Thymus (tissue), 11 donors: ENCODE results near the gene DNAJB13. TPM values are rescaled to one million over a fixed set of nuclear protein-coding genes. Genes with fewer than 3 reads are reported as not detected.

Source experiments
- DNase-seq, 9 donors: peaks; one replicate each; pipeline ENCODE4 v3.0.0-alpha.2; 2013; ENCODE audit warnings: low spot score in 9 of 9, low read depth in 6 of 9, missing footprints in 1 of 9
- H3K27ac ChIP-seq, 2 donors: one replicate each; pipeline ENCODE4 v1.5.1; 2013; ENCODE audit warnings: control low read depth in 1 of 2, low read depth in 1 of 2, low read length in 1 of 2, mild to moderate bottlenecking in 1 of 2, moderate library complexity in 1 of 2
- H3K27me3 ChIP-seq, 2 donors: one replicate each; pipeline ENCODE4 v1.5.1; 2013; ENCODE audit warnings: low read length in 1 of 2; ENCODE audit not compliant: control insufficient read depth in 2 of 2, insufficient read depth in 1 of 2
- H3K36me3 ChIP-seq, 2 donors: one replicate each; pipeline ENCODE4 v1.5.1; 2013; ENCODE audit warnings: low read length in 1 of 2, mild to moderate bottlenecking in 1 of 2, moderate library complexity in 1 of 2; ENCODE audit not compliant: control insufficient read depth in 2 of 2, insufficient read depth in 2 of 2
- H3K4me1 ChIP-seq, 2 donors: one replicate each; pipeline ENCODE4 v1.5.1; 2013; ENCODE audit warnings: low read length in 2 of 2; ENCODE audit not compliant: control insufficient read depth in 2 of 2, insufficient read depth in 2 of 2
- H3K4me3 ChIP-seq, 2 donors: one replicate each; pipeline ENCODE4 v1.5.1; 2013; ENCODE audit warnings: low read length in 2 of 2, control low read depth in 1 of 2, mild to moderate bottlenecking in 1 of 2
- H3K9me3 ChIP-seq, 2 donors: one replicate each; pipeline ENCODE4 v1.5.1; 2013; ENCODE audit warnings: low read length in 1 of 2, mild to moderate bottlenecking in 1 of 2; ENCODE audit not compliant: control insufficient read depth in 2 of 2, insufficient read depth in 1 of 2
- WGBS: extraction: QIAGEN DNeasy Blood & Tissue Kit; methylation state at CpG from one replicate; pipeline ENCODE4 v1.1.7; 2013; 5-methylcytosine and 5-hydroxymethylcytosine counted together
- polyA plus RNA-seq: library from polyadenylated mRNA; stranded (reverse); fragments of 200-250 nt; gene quantifications from one replicate; pipeline ENCODE4 v1.2.3, GENCODE V29; 2013
- total RNA-seq: library from RNA; stranded (reverse); fragments of 120-200 nt; gene quantifications from one replicate; pipeline ENCODE4 v1.2.4, GENCODE V29; 2013
- donor health status: healthy.

Gene DNAJB13
- total and polyA plus RNA-seq, 2 donors, result 0.24 to 0.30 TPM

- Histone ChIP-seq H3K27ac (no peak overlapping the region), H3K4me1 (no peaks in the 10 kb centered on the region), H3K9me3 (peaks cover 0 to 3% of the 10 kb centered on the region in 2 donors), H3K27me3 (no peaks in the 10 kb centered on the region), H3K36me3 (no peaks in the 10 kb centered on the region), H3K4me3 (no peak overlapping the region)
- 95% methylated on average over 4 of the region's 4 CpGs for WGBS
- DNase-seq, result no peak
These were observed 5.4 kb upstream of the DNAJB13 start for GRCh38 chr11:73945396-73945795.

GRCh38 chr11:73946798-73947458 lies 3.9 kb upstream of the DNAJB13 start:
- no peak for DNase-seq
- Histone ChIP-seq H3K36me3 (no peaks in the 10 kb centered on the region), H3K27me3 (no peaks in the 10 kb centered on the region), H3K4me1 (no peaks in the 10 kb centered on the region), H3K27ac (no peak overlapping the region), H3K4me3 (no peak overlapping the region), H3K9me3 (no peaks in the 10 kb centered on the region)
- WGBS, result 77% methylated on average over 13 of the region's 13 CpGs

- 67% methylated on average over 4 of the region's 4 CpGs for WGBS
- H3K27ac ChIP-seq, result no peak overlapping the region
- H3K4me3 ChIP-seq, result no peak overlapping the region
- no peaks in the 10 kb centered on the region for H3K4me1 ChIP-seq
- H3K27me3 ChIP-seq, result no peaks in the 10 kb centered on the region
- H3K36me3 ChIP-seq, result no peaks in the 10 kb centered on the region
- H3K9me3 ChIP-seq, result no peaks in the 10 kb centered on the region
- no peak for DNase-seq
These were observed 1.6 kb upstream of the DNAJB13 start for GRCh38 chr11:73949246-73949645.

GRCh38 chr11:73949912-73950311 lies 914 bp upstream of the DNAJB13 start:
- Histone ChIP-seq H3K4me1 (no peaks in the 10 kb centered on the region), H3K27ac (no peak overlapping the region), H3K36me3 (no peaks in the 10 kb centered on the region), H3K9me3 (no peaks in the 10 kb centered on the region), H3K27me3 (no peaks in the 10 kb centered on the region), H3K4me3 (no peak overlapping the region)
- no peak for DNase-seq
- WGBS, result 97% methylated on average over 5 of the region's 5 CpGs

- Histone ChIP-seq H3K27ac (no peak overlapping the region), H3K4me3 (no peak overlapping the region), H3K4me1 (no peaks in the 10 kb centered on the region), H3K9me3 (no peaks in the 10 kb centered on the region), H3K36me3 (no peaks in the 10 kb centered on the region), H3K27me3 (peaks cover 0 to under 1% of the 10 kb centered on the region in 2 donors)
- WGBS, result 96% methylated on average over 7 of the region's 7 CpGs
- no peak for DNase-seq
These were observed 971 bp downstream of the DNAJB13 start for GRCh38 chr11:73951797-73952196.

- no peak for DNase-seq
- Histone ChIP-seq H3K4me3 (no peak overlapping the region), H3K9me3 (no peaks in the 10 kb centered on the region), H3K27me3 (peaks cover 0 to 10% of the 10 kb centered on the region in 2 donors), H3K4me1 (no peaks in the 10 kb centered on the region), H3K27ac (no peak overlapping the region), H3K36me3 (no peaks in the 10 kb centered on the region)
- WGBS, result 50% methylated on average over 29 of the region's 29 CpGs
These were observed 6.2 kb downstream of the DNAJB13 start for GRCh38 chr11:73956876-73957653.

GRCh38 chr11:73957654-73958361 lies 7.0 kb downstream of the DNAJB13 start:
- H3K4me3 ChIP-seq, result no peak overlapping the region
- H3K9me3 ChIP-seq, result no peaks in the 10 kb centered on the region
- 65% methylated on average over 25 of the region's 25 CpGs for WGBS
- no peak overlapping the region for H3K27ac ChIP-seq
- no peak for DNase-seq
- H3K27me3 ChIP-seq, result peaks cover 0 to 10% of the 10 kb centered on the region in 2 donors
- H3K36me3 ChIP-seq, result no peaks in the 10 kb centered on the region
- no peaks in the 10 kb centered on the region for H3K4me1 ChIP-seq

- no peak for DNase-seq
- Histone ChIP-seq H3K4me1 (no peaks in the 10 kb centered on the region), H3K27me3 (peaks cover 0 to 10% of the 10 kb centered on the region in 2 donors), H3K36me3 (no peaks in the 10 kb centered on the region), H3K27ac (no peak overlapping the region), H3K9me3 (no peaks in the 10 kb centered on the region), H3K4me3 (no peak overlapping the region)
- 95% methylated on average over 18 of the region's 18 CpGs for WGBS
These were observed 7.8 kb downstream of the DNAJB13 start for GRCh38 chr11:73958521-73959141.

GRCh38 chr11:73961321-73961720 lies 10.5 kb downstream of the DNAJB13 start:
- Histone ChIP-seq H3K4me3 (no peak overlapping the region), H3K4me1 (peaks cover 3 to 5% of the 10 kb centered on the region in 2 donors), H3K27ac (no peak overlapping the region), H3K27me3 (peaks cover 0 to 10% of the 10 kb centered on the region in 2 donors), H3K9me3 (no peaks in the 10 kb centered on the region), H3K36me3 (no peaks in the 10 kb centered on the region)
- no peak for DNase-seq
- 87% methylated on average over 4 of the region's 4 CpGs for WGBS
